HG03558 (cell line): Measurements from ENCODE around the gene ECHS1.

ENCODE experiments used
- ATAC-seq: cut with Tn5 transposase; IDR thresholded peaks from one replicate; pipeline ENCODE4 v1.9.1; 2021; ENCODE audit warnings: moderate number of reproducible peaks; ENCODE audit not compliant: unreplicated experiment; ENCODE audit errors: extremely low read depth

Gene ECHS1

DNA sequence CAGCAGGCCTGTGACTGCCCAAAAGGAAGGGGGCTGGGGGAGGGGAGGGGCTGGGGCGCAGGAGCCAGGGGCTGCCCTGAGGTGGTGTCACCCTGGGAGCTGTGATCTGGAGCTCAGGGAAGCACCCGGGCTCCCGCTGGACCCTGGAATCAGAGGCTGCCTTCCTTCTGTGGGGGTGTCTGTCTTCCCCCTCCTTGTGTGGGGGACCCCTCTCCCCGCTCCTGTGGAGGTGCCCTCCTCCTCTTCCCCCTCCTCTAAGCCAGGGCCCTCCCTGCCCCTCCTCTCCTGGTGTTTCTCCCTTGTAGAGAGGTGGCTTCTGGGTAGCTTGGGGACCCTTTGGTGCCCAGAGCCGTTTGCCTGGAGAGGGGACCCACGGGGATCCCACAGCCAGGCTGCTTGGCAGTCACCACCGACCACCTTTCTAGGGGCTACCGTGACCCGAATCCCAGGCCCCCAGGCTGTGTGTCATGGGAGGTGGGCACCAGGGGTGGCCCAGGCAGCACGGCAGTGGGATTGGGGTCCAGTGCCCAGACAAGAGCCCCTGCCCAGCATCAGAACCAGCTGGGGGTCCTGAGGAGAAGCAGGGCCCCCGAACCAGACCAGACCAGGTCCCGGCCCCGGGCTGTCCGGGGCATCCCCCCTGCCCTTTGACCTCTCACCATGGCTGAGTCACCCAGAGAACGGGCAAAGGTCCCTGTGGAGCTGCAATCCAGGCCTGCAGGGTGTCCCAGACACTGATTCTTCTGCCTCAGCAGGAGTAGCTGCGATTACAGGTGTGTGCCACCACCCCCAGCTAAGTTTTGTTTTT lies 25.2 kb downstream of the ECHS1 start:
- no peak for ATAC-seq

- no peak for ATAC-seq
These were observed 26.7 kb downstream of the ECHS1 start for GRCh38 chr10:133346413-133346812.

DNA sequence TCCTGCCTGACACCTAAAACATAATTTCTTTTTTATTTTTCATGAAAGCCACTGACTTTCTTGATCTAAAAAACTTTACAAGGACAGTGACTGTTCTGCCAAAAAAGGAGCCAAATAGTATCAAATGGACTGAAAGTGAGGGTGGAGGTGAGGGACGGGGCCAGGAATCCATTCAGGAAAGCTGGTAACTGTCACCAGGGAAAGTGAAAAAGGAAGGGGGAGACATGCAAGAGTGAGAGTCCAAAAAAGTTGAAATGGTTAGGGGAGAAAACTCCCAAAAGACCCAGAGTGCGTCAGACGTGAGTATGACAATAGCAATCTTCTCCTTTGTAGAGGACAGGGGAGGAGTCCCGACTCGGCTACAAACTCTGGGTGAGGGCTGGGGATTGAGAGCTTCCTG lies 28.9 kb downstream of the ECHS1 start:
- ATAC-seq = no peak

DNA sequence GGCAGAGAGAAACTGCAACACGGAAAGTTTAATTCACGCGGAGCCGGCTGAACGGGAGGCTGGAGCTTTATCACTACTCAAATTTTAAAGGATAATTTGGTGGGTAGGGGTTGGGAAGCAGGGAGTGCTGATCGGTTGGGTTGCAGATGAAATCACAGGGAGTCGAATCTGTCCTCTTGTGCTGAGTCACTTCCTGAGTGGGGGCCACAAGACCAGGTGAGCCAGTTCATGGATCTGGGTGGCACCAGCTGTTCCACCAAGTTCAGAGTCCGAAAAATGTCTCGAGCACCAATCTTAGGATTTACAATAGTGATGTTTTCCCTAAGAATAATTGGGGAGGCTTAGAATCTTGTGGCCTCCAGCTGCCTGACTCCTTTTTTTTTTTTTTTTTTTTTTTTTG lies 29.6 kb downstream of the ECHS1 start:
- no peak for ATAC-seq

DNA sequence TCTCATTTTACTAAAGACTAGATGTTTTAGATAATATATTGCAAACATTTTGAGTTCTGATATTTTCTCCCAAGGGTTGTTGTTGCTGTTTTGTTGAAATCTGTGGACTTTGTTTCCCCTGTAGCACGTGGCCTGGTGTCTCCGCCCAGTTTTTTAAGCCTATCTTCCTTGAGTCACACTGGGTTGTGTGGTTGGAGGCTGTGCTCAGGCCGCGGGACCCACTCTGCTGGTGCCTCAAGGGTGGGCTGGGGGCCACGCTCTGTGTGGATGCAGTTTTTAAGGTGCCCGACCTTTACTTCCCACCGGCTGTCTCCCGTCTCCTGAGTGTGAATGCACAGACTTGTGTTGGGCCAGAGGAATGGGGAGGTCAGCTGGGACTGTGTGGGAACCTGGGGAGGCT lies 30.2 kb downstream of the ECHS1 start:
- ATAC-seq = no peak

DNA sequence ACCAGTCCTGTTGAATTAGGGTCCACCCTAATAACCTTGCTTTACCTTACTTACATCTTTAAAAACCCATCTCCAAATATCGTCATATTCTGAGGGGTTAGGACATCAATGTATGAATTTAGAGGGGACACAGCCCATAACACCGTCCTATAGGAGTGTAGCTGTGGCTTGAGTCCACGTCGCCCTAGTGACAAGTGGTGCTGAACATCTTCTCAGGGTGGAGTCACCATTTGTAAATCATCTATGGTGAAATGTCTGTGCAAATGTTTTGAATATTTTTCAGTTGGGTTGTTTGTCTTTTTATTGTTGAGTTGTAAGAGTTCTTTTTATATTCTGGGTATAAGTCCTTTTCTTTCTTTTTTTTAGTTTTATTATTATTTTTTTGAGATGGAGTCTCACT lies 31.2 kb downstream of the ECHS1 start:
- no peak for ATAC-seq

DNA sequence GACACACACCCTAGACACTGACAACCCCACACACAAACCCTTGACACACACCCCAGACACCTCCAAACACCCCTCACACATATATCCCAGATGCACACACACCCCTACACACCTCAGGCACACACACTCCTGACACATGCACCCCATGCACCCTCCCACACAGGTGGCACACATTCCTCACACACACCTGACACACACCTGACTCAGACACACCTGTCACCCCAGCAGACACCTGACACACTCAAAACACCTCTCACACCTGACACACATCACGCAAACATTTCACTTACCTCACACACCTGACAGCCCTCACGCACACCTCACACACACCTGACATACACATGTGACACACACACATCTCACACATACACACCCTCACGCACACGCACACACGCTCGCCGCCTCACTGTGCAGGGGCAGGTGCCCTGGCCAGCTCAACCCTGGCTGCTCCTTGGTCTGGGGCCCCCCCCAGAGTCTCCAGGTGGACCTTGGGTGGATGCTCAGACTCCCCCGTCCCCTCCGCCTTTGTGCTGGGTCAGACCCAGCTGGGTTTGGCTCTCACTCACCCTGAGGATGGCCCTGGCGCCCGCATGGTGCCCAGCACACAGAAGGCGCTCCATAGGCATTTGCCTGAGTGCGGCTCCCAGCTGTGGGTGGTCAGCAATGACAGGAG lies 33.3 kb downstream of the ECHS1 start:
- ATAC-seq = no peak

DNA sequence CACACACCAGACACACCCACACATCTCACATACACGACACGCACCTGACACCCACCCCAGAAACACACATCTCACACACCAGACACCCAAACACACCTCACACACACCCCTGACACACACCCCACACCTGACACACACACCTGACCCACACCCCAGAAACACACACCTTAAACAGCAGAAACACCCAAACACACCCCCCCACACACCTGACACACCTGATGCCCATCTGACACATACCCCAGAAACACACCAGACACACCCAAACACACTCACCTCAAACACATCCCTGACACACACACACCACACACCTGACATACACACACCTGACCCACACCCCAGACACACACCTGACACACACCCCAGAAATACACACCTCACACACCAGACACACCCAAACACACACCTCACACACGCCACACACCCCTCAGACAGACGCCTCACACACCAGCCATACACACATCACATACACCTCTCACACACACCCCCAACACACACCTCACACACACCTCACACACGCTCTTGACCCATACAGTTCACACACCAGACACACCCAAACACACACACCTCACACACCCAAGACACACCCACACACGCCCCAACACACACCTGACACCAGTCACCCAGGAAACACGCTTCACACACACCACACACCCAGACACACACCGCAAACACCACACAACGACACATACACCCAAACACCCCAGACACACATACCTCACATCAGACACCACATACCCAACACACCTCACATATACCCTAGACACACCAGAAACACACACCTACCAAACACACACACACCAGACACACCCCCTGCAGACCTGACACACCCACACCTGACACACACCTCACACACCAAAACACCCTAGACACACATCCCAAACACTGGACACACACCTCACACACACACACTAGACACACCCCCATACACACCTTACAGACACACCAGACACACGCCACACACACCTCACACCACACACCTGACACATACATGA lies 34.8 kb downstream of the ECHS1 start:
- no peak for ATAC-seq

GRCh38 chr10:133337370-133337725 lies 35.8 kb downstream of the ECHS1 start:
- no peak for ATAC-seq

GRCh38 chr10:133336577-133337369 lies 36.4 kb downstream of the ECHS1 start, which contains the start of gene CALY:
Gene CALY (minus strand): TSS chr10:133336896. CDS start chr10:133328989, 7,907 bp downstream.
- no peak for ATAC-seq

DNA sequence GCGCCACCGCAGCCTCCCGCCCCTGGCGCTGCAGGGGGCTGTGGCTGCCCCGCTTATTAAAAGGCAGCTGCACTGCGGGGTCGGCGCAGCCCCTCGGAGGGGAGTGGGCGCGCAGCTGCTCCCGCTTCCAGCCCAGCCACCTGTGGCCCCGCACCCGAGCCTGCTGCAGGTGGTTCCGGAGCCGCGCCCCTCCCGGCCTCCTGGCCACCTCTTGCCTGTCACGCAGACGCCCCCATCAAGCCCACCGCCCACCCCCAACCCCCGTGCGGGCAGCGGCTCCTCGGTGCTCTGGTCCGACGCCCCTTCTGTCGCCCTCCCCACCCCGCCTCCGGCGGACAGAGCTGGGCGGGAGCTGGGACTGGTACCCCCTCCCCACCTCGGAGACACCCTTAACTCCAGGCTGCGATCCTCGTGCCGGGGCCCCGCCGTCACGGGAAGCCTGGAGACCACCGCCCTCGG lies 37.0 kb downstream of the ECHS1 start:
- no peak for ATAC-seq

- no peak for ATAC-seq
These were observed 37.7 kb downstream of the ECHS1 start for GRCh38 chr10:133335246-133336117.

DNA sequence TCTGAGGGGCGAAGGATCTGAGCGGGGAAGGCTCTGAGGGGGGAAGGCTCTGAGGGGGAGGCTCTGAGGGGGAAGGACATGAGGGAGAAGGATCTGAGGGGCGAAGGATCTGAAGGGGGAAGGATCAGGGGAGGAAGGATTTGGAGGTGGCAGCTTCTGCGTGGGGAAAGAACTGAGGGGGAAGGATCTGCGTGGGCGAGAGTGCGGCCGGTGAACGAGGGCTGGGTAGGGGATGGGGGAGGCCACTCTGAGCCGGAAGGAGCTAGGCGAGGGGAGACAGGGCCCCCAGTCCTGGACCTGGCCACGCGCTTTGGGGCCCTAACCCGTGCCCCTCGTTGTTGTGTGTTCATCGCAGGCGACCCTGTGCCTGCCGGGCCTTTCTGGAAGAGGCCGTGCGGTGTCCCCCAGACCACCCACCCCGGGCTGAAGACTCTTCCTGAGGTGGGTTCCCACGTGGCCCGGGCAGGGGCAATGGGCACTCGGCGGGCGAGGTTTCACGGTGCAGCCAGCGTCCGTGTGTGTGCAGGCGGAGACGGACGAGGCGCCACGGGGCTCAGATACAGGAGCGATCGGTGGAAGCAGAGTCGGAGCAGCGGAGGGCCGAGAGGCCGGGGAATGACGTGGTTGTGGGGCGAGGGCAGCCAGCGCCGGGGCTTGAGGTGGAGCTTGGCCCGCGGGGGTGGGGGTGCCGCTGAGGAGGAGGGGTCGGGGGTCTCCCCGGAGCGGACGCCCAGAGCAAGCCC lies 38.5 kb downstream of the ECHS1 start:
- no peak for ATAC-seq

- ATAC-seq = no peak
These were observed 40.0 kb downstream of the ECHS1 start for GRCh38 chr10:133332936-133333699.

DNA sequence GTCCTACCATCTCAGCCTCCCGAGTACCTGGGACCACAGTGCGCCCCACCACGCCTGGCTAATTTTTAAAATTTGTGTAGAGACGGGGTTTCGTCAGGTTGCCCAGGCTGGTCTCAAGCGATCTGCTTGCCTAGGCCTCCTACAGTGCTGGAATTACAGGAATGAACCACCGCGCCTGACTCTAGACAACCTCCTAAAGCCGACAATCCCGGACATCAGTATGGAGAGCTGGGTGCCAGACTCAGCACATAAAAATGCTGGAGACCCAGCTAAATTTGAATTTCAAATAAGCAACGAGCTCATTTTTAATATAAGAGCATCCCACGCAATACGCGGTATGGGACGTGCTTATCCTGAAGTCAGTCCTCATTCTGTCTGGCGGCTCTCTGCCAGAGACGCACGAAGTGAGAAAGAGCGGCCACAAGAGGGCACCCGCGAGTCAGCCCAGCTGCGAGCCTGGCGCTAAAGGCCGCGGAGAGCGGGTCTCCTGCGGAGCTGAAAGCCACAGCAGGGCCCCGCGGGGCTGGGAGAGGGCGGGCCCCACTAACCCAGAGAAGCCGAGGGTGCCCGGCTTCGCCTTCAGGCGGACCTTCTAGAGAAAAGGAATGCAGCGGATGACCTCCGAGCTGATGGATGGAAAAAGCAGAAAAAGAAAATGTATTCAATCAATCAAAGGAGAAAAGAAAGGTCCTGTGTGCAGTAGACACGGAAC lies 43.5 kb downstream of the ECHS1 start:
- ATAC-seq = no peak

DNA sequence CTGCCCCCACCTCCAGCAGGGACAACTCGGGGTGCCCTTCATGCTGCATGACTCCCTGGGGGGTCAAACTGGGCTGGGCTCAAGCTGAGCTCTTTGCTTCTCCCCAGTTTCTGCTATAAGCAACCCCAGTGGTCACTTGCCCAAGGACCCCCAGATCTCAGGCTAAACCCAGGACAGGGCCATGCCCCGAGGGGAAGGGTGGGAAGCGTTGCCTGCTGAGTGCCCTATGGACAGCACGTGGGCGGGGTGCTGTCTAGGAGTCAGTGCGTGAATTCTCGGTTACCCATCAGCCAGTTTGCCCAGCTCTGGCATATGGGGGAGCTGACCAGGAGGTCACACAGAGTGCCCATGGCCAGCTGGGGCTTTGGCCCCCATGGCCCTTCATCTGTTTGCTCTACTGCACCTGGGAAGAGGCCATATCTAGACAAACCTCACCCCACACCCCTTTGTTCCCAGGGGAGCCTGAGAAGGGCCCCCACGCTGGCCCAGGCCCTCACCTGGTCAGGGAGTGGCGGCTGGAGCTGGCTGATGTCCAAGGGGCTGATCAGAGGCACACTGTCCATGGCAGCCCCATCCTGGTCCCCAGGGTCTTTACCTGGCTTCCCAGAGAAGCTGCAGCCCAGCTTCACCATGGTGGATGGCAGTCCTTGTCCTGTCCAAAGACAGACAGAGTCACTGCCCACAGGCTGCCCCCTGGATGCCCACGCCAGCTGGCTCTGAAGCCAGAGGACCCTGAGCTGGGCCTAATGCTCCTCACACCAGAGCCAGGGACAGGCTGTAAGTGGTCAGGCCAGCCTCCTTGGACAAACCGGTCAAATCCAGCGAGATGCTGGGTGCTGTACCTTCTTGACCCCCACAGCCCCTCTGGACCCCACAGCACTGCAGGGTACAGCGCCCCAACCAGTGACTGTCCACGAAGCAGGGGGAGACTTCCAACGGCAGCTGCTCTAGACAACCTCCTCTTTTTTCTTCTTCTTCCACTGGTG lies 44.5 kb downstream of the ECHS1 start:
- ATAC-seq = no peak
